Astrocyte of the hippocampus (primary cell): Measurements from ENCODE around the gene ZNF445.
"Not testable (repeated sequence)": the region's sequence is repeated elsewhere in the genome, so short reads cannot be mapped to it uniquely, and the experiment has no call there.

ENCODE experiments used
- DNase-seq: peaks from one replicate; pipeline ENCODE4 v3.0.0; 2011; ENCODE audit warnings: low read depth, low spot score

The ZNF445 gene

GRCh38 chr3:44476181-44476611 is 1.3 kb downstream of the ZNF445 start:
- peak; percentile 21 for DNase-seq

- DNase-seq: not testable (repeated sequence)
Observed at GRCh38 chr3:44474886-44475285, 2.6 kb downstream of the ZNF445 start.

GRCh38 chr3:44470430-44470829 is 7.0 kb downstream of the ZNF445 start:
- no peak for DNase-seq

GRCh38 chr3:44469914-44470313 is 7.6 kb downstream of the ZNF445 start:
- no peak for DNase-seq

- DNase-seq: peak; percentile 64
Observed at GRCh38 chr3:44468572-44469520, 8.6 kb downstream of the ZNF445 start.

- not testable (repeated sequence) for DNase-seq
Observed at GRCh38 chr3:44468099-44468537, 9.4 kb downstream of the ZNF445 start.

- no peak for DNase-seq
Observed at GRCh38 chr3:44467241-44467640, 10.2 kb downstream of the ZNF445 start.

- not testable (repeated sequence) for DNase-seq
Observed at GRCh38 chr3:44464920-44465319, 12.6 kb downstream of the ZNF445 start.

GRCh38 chr3:44464509-44464908 is 13.0 kb downstream of the ZNF445 start:
- DNase-seq: no peak

- not testable (repeated sequence) for DNase-seq
Observed at GRCh38 chr3:44460050-44460449, 17.4 kb downstream of the ZNF445 start.

GRCh38 chr3:44455318-44455717 is 22.2 kb downstream of the ZNF445 start:
- no peak for DNase-seq

- no peak for DNase-seq
Observed at GRCh38 chr3:44454258-44454657, 23.2 kb downstream of the ZNF445 start.

GRCh38 chr3:44451441-44451840 is 26.0 kb downstream of the ZNF445 start:
- no peak for DNase-seq

GRCh38 chr3:44446929-44447328 is 30.5 kb downstream of the ZNF445 start:
- DNase-seq: no peak

- no peak for DNase-seq
Observed at GRCh38 chr3:44445786-44446185, 31.7 kb downstream of the ZNF445 start.

- DNase-seq: no peak
Observed at GRCh38 chr3:44444896-44445691, 32.4 kb downstream of the ZNF445 start.

GRCh38 chr3:44444437-44444836 is 33.0 kb downstream of the ZNF445 start:
- no peak for DNase-seq

- no peak for DNase-seq
Observed at GRCh38 chr3:44442596-44443309, 34.7 kb downstream of the ZNF445 start.

- DNase-seq: peak; percentile 19
Observed at GRCh38 chr3:44439499-44440295, 37.8 kb downstream of the ZNF445 start.

- no peak for DNase-seq
Observed at GRCh38 chr3:44437800-44438199, 39.7 kb downstream of the ZNF445 start.

GRCh38 chr3:44436181-44436580 is 41.3 kb downstream of the ZNF445 start:
- DNase-seq: no peak
